Esophagus muscularis mucosa (tissue), 3 donors: ENCODE data around the gene TRUB2.
"Not testable (repeated sequence)": the region's sequence is repeated elsewhere in the genome, so short reads cannot be mapped to it uniquely, and the experiment has no call there.

ENCODE experiments used
- CTCF ChIP-seq, 3 experiments: fragments of 200-600 bp in 2 of 3; fragments of 450-650 bp in 1 of 3; sonication (generic) in 2 of 3; IDR thresholded peaks; one replicate each; pipeline ENCODE4 v1.5.1; 2017 to 2019; ENCODE audit warnings: antibody characterized with exemption in 3 of 3, mild to moderate bottlenecking in 2 of 3, moderate library complexity in 1 of 3
- POLR2A ChIP-seq: fragments of 450-650 bp; IDR thresholded peaks from one replicate; pipeline ENCODE4 v1.6.1; 2017; ENCODE audit warnings: antibody characterized with exemption, moderate library complexity, mild to moderate bottlenecking, low read depth
- POLR2AphosphoS5 ChIP-seq, 2 donors: sonication (generic); formaldehyde crosslinking; IDR thresholded peaks; one replicate each; pipeline ENCODE4 v1.6.1; 2017; ENCODE audit warnings: antibody characterized with exemption in 2 of 2

GRCh38 chr9:128338852-128339614 lies 16.8 kb upstream of the TRUB2 start:
- not testable (repeated sequence) for TF ChIP-seq POLR2AphosphoS5 (IDR thresholded peaks at IDR 0.05); POLR2A; CTCF (IDR thresholded peaks at IDR 0.05)
